IMR-90 (cell line): Measurements from ENCODE around the gene HSPH1. TPM values are rescaled to one million over a fixed set of nuclear protein-coding genes. Genes with fewer than 3 reads are reported as not detected.

Experiments used
- ATAC-seq: fragments of 200-7000 bp; cut with Tn5 transposase; 2 replicates; pipeline ENCODE4 v1.9.1; 2020; ENCODE audit warnings: low read depth, mild to moderate bottlenecking, moderate library complexity
- BruUV-seq: library from RNA; stranded (reverse); fragments of 400-500 nt; replicated peaks from 2 replicates; lab custom pipeline; 2021; lab: Mats Ljungman, UMichigan
- CTCF ChIA-PET: fragments of 300-600 bp; formaldehyde crosslinking; extraction: SDS; loops from one replicate; lab custom pipeline; 2021; ENCODE audit warnings: antibody characterized with exemption; lab: Yijun Ruan, JAX
- POLR2A ChIA-PET: fragments of 300-600 bp; sonication (Branson Sonifier 250); formaldehyde crosslinking; loops from one replicate; lab custom pipeline; 2022; ENCODE audit warnings: antibody characterized with exemption; ENCODE audit not compliant: unreplicated experiment; lab: Charles Lee
- DNase-seq: peaks from one replicate; pipeline ENCODE4 v3.0.0; 2013
- H2AFZ ChIP-seq: replicated peaks from 2 replicates; pipeline ENCODE3; 2013; ENCODE audit warnings: low read length, mild to moderate bottlenecking; ENCODE audit not compliant: poor library complexity
- H2AK5ac ChIP-seq: 2 replicates; pipeline ENCODE4 v1.6.1; 2013; ENCODE audit warnings: low read depth, low read length, inconsistent platforms
- H2AK9ac ChIP-seq: replicated peaks from 2 replicates; pipeline ENCODE3; 2013; ENCODE audit warnings: mild to moderate bottlenecking, low read depth, low read length, moderate library complexity; ENCODE audit not compliant: poor library complexity
- H2BK120ac ChIP-seq: 2 replicates; pipeline ENCODE4 v1.6.1; 2013; ENCODE audit warnings: low read depth, low read length, inconsistent platforms
- H2BK15ac ChIP-seq: 3 replicates; pipeline ENCODE4 v1.6.1; 2013; ENCODE audit warnings: low read depth, low read length, inconsistent platforms
- H2BK20ac ChIP-seq: 2 replicates; pipeline ENCODE4 v1.6.1; 2013; ENCODE audit warnings: low read depth, mild to moderate bottlenecking, inconsistent platforms, low read length, moderate library complexity
- H2BK5ac ChIP-seq: 2 replicates; pipeline ENCODE4 v1.6.1; 2013; ENCODE audit warnings: mild to moderate bottlenecking, low read depth, low read length, inconsistent platforms; ENCODE audit not compliant: poor library complexity, severe bottlenecking
- H3K14ac ChIP-seq: replicated peaks from 2 replicates; pipeline ENCODE4 v1.6.1; 2013; ENCODE audit warnings: low read depth, low read length, inconsistent platforms
- H3K18ac ChIP-seq: 2 replicates; pipeline ENCODE4 v1.6.1; 2013; ENCODE audit warnings: low read depth, low read length, control low read depth
- H3K23ac ChIP-seq: 2 replicates; pipeline ENCODE4 v1.6.1; 2013; ENCODE audit warnings: low read depth, low read length, inconsistent platforms
- H3K27ac ChIP-seq: 2 replicates; pipeline ENCODE4 v1.5.1; 2013; ENCODE audit warnings: mild to moderate bottlenecking, control low read depth, low read length; ENCODE audit not compliant: insufficient read depth
- H3K27me3 ChIP-seq: 2 replicates; pipeline ENCODE4 v1.6.1; 2013; ENCODE audit warnings: low read length; ENCODE audit not compliant: control insufficient read depth, insufficient read depth
- H3K36me3 ChIP-seq: 2 replicates; pipeline ENCODE4 v1.6.1; 2013; ENCODE audit warnings: low read length, mixed read lengths; ENCODE audit not compliant: control insufficient read depth, insufficient read depth
- H3K4ac ChIP-seq: 2 replicates; pipeline ENCODE4 v1.6.1; 2013; ENCODE audit warnings: low read depth, low read length, inconsistent platforms
- H3K4me1 ChIP-seq: 2 replicates; pipeline ENCODE4 v1.6.1; 2013; ENCODE audit warnings: low read length, mixed read lengths; ENCODE audit not compliant: control insufficient read depth, insufficient read depth
- H3K4me2 ChIP-seq: 2 replicates; pipeline ENCODE4 v1.6.1; 2013; ENCODE audit warnings: low read depth, mild to moderate bottlenecking, control low read depth, low read length, moderate library complexity
- H3K4me3 ChIP-seq: 2 replicates; pipeline ENCODE4 v1.5.1; 2013; ENCODE audit warnings: low read depth, mild to moderate bottlenecking, control low read depth, low read length, moderate library complexity; ENCODE audit not compliant: insufficient read depth
- H3K56ac ChIP-seq: 2 replicates; pipeline ENCODE4 v1.6.1; 2013; ENCODE audit warnings: low read length, inconsistent platforms; ENCODE audit not compliant: insufficient read depth; ENCODE audit errors: extremely low read depth
- H3K79me1 ChIP-seq, 2 experiments: 2 replicates each; pipeline ENCODE4 v1.6.1; 2013; ENCODE audit warnings: low read length in 2 of 2, inconsistent platforms in 1 of 2, low read depth in 1 of 2
- H3K9ac ChIP-seq: 2 replicates; pipeline ENCODE4 v1.6.1; 2013; ENCODE audit warnings: low read depth, low read length, control low read depth
- H3K9me1 ChIP-seq: 2 replicates; pipeline ENCODE4 v1.6.1; 2013; ENCODE audit warnings: low read length, inconsistent platforms; ENCODE audit not compliant: insufficient read depth
- H3K9me3 ChIP-seq: 2 replicates; pipeline ENCODE4 v1.6.1; 2013; ENCODE audit warnings: low read length; ENCODE audit not compliant: control insufficient read depth, insufficient read depth
- H4K20me1 ChIP-seq: 2 replicates; pipeline ENCODE4 v1.6.1; 2013; ENCODE audit warnings: low read length, inconsistent platforms; ENCODE audit not compliant: insufficient read depth
- H4K5ac ChIP-seq: 2 replicates; pipeline ENCODE4 v1.6.1; 2013; ENCODE audit warnings: mild to moderate bottlenecking, low read depth, low read length, control low read depth
- H4K8ac ChIP-seq, 2 experiments: 2 replicates each; pipeline ENCODE4 v1.6.1; 2013; ENCODE audit warnings: low read depth in 2 of 2, low read length in 2 of 2, control low read depth in 1 of 2, inconsistent platforms in 1 of 2
- H4K91ac ChIP-seq: 2 replicates; pipeline ENCODE4 v1.6.1; 2013; ENCODE audit warnings: low read depth, low read length, inconsistent platforms; ENCODE audit not compliant: insufficient read depth
- RFX5 ChIP-seq: IDR thresholded peaks from 2 replicates; pipeline ENCODE4 v1.8.0; 2012; ENCODE audit warnings: low read depth, mild to moderate bottlenecking, low read length, moderate library complexity
- WGBS, 2 experiments: methylation state at CpG; one replicate each; pipeline versions ENCODE4 v1.1.5 to v1.1.7; 2013; ENCODE audit warnings: missing lambda C conversion rate in 2 of 2; ENCODE audit not compliant: insufficient read length in 1 of 2; ENCODE audit errors: extremely low coverage in 2 of 2; 5-methylcytosine and 5-hydroxymethylcytosine counted together
- dilution Hi-C: fragments of 300-500 bp; cut with HindIII; formaldehyde crosslinking; loops from one replicate; pipeline ENCODE4 v1.14.3; 2018; ENCODE audit warnings: low sequenced_read_pairs; ENCODE audit not compliant: unreplicated experiment
- in situ Hi-C: fragments of 300-500 bp; cut with MboI; formaldehyde crosslinking; loops from 3 replicates; pipeline ENCODE4 v1.14.3; 2019; ENCODE audit warnings: low sequenced_read_pairs, inconsistent platforms, mixed read lengths
- intact Hi-C: fragments of 100-400 bp; cut with micrococcal nuclease; formaldehyde crosslinking; loops from 2 replicates; pipeline ENCODE4 v1.10.0; 2022
- polyA plus RNA-seq, 3 experiments: library from polyadenylated mRNA; depleted of rRNA; stranded (reverse); fragments of >200 nt; gene quantifications; 2 replicates each; pipeline ENCODE4 v1.2.3, GENCODE V29; 2012; ENCODE audit warnings: low replicate concordance in 1 of 3
- total RNA-seq: library from RNA; depleted of rRNA; stranded (reverse); fragments of >200 nt; gene quantifications from 2 replicates; pipeline ENCODE4 v1.2.3, GENCODE V29; 2012

Gene HSPH1
- total and polyA plus RNA-seq, 2 of the 4 experiments (the other 2 are of a cell fraction), result 36.8 to 40.3 TPM

DNA sequence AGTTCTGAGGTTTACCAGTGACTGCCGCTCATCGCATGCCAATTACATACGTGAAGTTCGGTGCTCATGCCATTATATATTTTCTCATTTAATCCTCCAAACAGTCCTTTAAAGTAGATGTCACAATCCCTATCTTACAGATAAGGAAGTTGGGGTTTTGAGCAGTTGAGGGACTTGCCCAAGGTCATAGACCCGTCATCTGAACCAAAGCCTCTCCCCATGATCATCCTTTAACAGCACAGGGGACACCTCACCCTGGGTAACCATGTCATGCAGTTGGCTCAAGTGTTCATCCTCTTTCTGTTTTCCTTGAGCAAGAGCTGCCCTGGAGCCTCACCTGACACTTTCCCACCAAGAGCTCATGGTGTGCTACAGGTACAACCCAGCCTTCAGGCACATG is 69.1 kb downstream of the HSPH1 start:
- WGBS, 2 experiments, result no CpG with 5 or more reads among the region's 5 CpGs
- Histone ChIP-seq H3K9me3 (no peaks in the 10 kb centered on the region), H3K4me3 (no peak overlapping the region)

More for the DNA sequence above, 69.1 kb downstream of the HSPH1 start:
- in situ Hi-C loops (no loop called here), intact Hi-C loops (no loop called here), dilution Hi-C loops (no loop called here)
- ChIA-PET POLR2A (no interaction called here), CTCF (no interaction called here)
- H2BK15ac ChIP-seq, result no peak overlapping the region
- H2BK20ac ChIP-seq, result no peak overlapping the region
- peaks cover 17% of the 10 kb centered on the region for H3K27me3 ChIP-seq
- no peak overlapping the region for H2BK5ac ChIP-seq
- no peak overlapping the region for H3K14ac ChIP-seq
- H3K27ac ChIP-seq, result no peak overlapping the region
- no peak overlapping the region for H3K56ac ChIP-seq
- no peak overlapping the region for H4K5ac ChIP-seq
- no peak overlapping the region for H4K91ac ChIP-seq
- no peak overlapping the region for H3K23ac ChIP-seq
- H2AK9ac ChIP-seq, result no peak overlapping the region
- no peak overlapping the region for H3K4ac ChIP-seq
- H3K4me1 ChIP-seq, result no peaks in the 10 kb centered on the region
- H2AFZ ChIP-seq, result no peak overlapping the region
- DNase-seq, result no peak
- H2AK5ac ChIP-seq, result no peak overlapping the region
- ATAC-seq, result no peak
- H4K8ac ChIP-seq, result no peak overlapping the region
- H3K18ac ChIP-seq, result no peak overlapping the region
- H3K36me3 ChIP-seq, result no peaks in the 10 kb centered on the region
- H4K20me1 ChIP-seq, result no peaks in the 10 kb centered on the region
- no peak overlapping the region for H2BK120ac ChIP-seq
- H3K4me2 ChIP-seq, result no peak overlapping the region
- no peaks in the 10 kb centered on the region for H3K9me1 ChIP-seq
- BruUV-seq, result no TSS peak
- no peaks in the 10 kb centered on the region for H3K79me1 ChIP-seq
- no peak overlapping the region for H3K9ac ChIP-seq
- no peak for TF ChIP-seq RFX5
